Parathyroid adenoma (tissue), 2 donors: ENCODE data around the gene ZNF106.

ENCODE experiments used
- H2AFZ ChIP-seq: fragments of 300-600 bp; sonication (generic); one replicate; pipeline ENCODE4 v1.7.0; 2017; ENCODE audit warnings: antibody characterized with exemption, mild to moderate bottlenecking
- H3K27ac ChIP-seq: fragments of 300-600 bp; sonication (generic); one replicate; pipeline ENCODE4 v1.7.0; 2017
- H3K27me3 ChIP-seq: fragments of 300-600 bp; sonication (generic); one replicate; pipeline ENCODE4 v1.7.0; 2017; ENCODE audit warnings: low read length; ENCODE audit not compliant: control insufficient read depth, insufficient read depth
- H3K36me3 ChIP-seq: fragments of 300-600 bp; sonication (generic); one replicate; pipeline ENCODE4 v1.7.0; 2017; ENCODE audit warnings: low read length; ENCODE audit not compliant: control insufficient read depth, insufficient read depth
- H3K4me1 ChIP-seq: fragments of 300-600 bp; sonication (generic); one replicate; pipeline ENCODE4 v1.7.0; 2017; ENCODE audit warnings: control low read depth
- H3K4me2 ChIP-seq: fragments of 300-600 bp; sonication (generic); one replicate; pipeline ENCODE4 v1.7.0; 2017; ENCODE audit warnings: low read length
- H3K4me3 ChIP-seq: fragments of 300-600 bp; sonication (generic); one replicate; pipeline ENCODE4 v1.7.0; 2017; ENCODE audit warnings: low read depth, low read length
- H3K79me2 ChIP-seq: fragments of 300-600 bp; sonication (generic); one replicate; pipeline ENCODE4 v1.7.0; 2017; ENCODE audit warnings: control low read depth
- H3K9ac ChIP-seq: fragments of 300-600 bp; sonication (generic); one replicate; pipeline ENCODE4 v1.7.0; 2017; ENCODE audit warnings: mild to moderate bottlenecking
- H3K9me3 ChIP-seq: fragments of 300-600 bp; sonication (generic); one replicate; pipeline ENCODE4 v1.7.0; 2017; ENCODE audit warnings: low read length; ENCODE audit not compliant: control insufficient read depth
- CTCF ChIP-seq: fragments of 300-600 bp; sonication (generic); IDR thresholded peaks from one replicate; pipeline ENCODE4 v1.7.0; 2017; ENCODE audit warnings: antibody characterized with exemption, mild to moderate bottlenecking
- donor health status: primary hyperparathyroidism.

ZNF106 gene

GRCh38 chr15:42404461-42405235 lies 86.3 kb downstream of the ZNF106 start:
- H3K4me3 ChIP-seq, result no peak overlapping the region
- H3K9me3 ChIP-seq, result no peaks in the 10 kb centered on the region
- H3K27ac ChIP-seq, result no peak overlapping the region
- no peak overlapping the region for H2AFZ ChIP-seq
- H3K4me2 ChIP-seq, result no peak overlapping the region
- no peaks in the 10 kb centered on the region for H3K4me1 ChIP-seq
- H3K36me3 ChIP-seq, result no peaks in the 10 kb centered on the region
- no peak for TF ChIP-seq CTCF
- no peaks in the 10 kb centered on the region for H3K79me2 ChIP-seq
- no peaks in the 10 kb centered on the region for H3K27me3 ChIP-seq
- H3K9ac ChIP-seq, result no peak overlapping the region

GRCh38 chr15:42403389-42403788 lies 87.6 kb downstream of the ZNF106 start:
- no peaks in the 10 kb centered on the region for H3K9me3 ChIP-seq
- H3K4me2 ChIP-seq, result no peak overlapping the region
- no peak overlapping the region for H3K9ac ChIP-seq
- no peaks in the 10 kb centered on the region for H3K36me3 ChIP-seq
- TF ChIP-seq CTCF, result no peak
- no peaks in the 10 kb centered on the region for H3K79me2 ChIP-seq
- no peak overlapping the region for H3K4me3 ChIP-seq
- no peaks in the 10 kb centered on the region for H3K27me3 ChIP-seq
- H2AFZ ChIP-seq, result no peak overlapping the region
- H3K27ac ChIP-seq, result no peak overlapping the region
- H3K4me1 ChIP-seq, result no peaks in the 10 kb centered on the region

- no peaks in the 10 kb centered on the region for H3K36me3 ChIP-seq
- H3K9ac ChIP-seq, result no peak overlapping the region
- no peak overlapping the region for H2AFZ ChIP-seq
- no peaks in the 10 kb centered on the region for H3K9me3 ChIP-seq
- H3K4me1 ChIP-seq, result no peaks in the 10 kb centered on the region
- no peaks in the 10 kb centered on the region for H3K79me2 ChIP-seq
- H3K27ac ChIP-seq, result no peak overlapping the region
- TF ChIP-seq CTCF, result no peak
- H3K4me2 ChIP-seq, result no peak overlapping the region
- no peaks in the 10 kb centered on the region for H3K27me3 ChIP-seq
- H3K4me3 ChIP-seq, result no peak overlapping the region
These were observed 88.3 kb downstream of the ZNF106 start for GRCh38 chr15:42402455-42403205.

GRCh38 chr15:42401544-42402454 lies 89.1 kb downstream of the ZNF106 start:
- no peak for TF ChIP-seq CTCF
- Histone ChIP-seq H3K27me3 (no peaks in the 10 kb centered on the region), H3K79me2 (no peaks in the 10 kb centered on the region), H3K4me2 (no peak overlapping the region), H3K9me3 (no peaks in the 10 kb centered on the region), H3K27ac (no peak overlapping the region), H3K36me3 (no peaks in the 10 kb centered on the region), H3K9ac (no peak overlapping the region), H2AFZ (no peak overlapping the region), H3K4me1 (no peaks in the 10 kb centered on the region), H3K4me3 (no peak overlapping the region)
